NCI-H446 (cell line): ENCODE measurements around the gene DR1.
"Not testable (repeated sequence)": the region's sequence is repeated elsewhere in the genome, so short reads cannot be mapped to it uniquely, and the experiment has no call there.

Experiments used
- DNase-seq, 2 experiments: peaks; one replicate each; lab custom pipeline; 2025; lab: John Stamatoyannopoulos, UW

DR1 gene

GRCh38 chr1:93386268-93386667 is 40.6 kb downstream of the DR1 start:
- not testable (repeated sequence) for DNase-seq

GRCh38 chr1:93394514-93394913 is 48.8 kb downstream of the DR1 start:
- no peak for DNase-seq

- no peak for DNase-seq
Measured at GRCh38 chr1:93395195-93395594, 49.5 kb downstream of the DR1 start.

GRCh38 chr1:93399781-93400180 is 54.1 kb downstream of the DR1 start:
- DNase-seq: no peak

- no peak for DNase-seq
Measured at GRCh38 chr1:93408203-93408602, 62.5 kb downstream of the DR1 start.

GRCh38 chr1:93411000-93411399 is 65.3 kb downstream of the DR1 start:
- no peak for DNase-seq

- no peak for DNase-seq
Measured at GRCh38 chr1:93414749-93415148, 69.0 kb downstream of the DR1 start.

GRCh38 chr1:93415296-93415695 is 69.6 kb downstream of the DR1 start:
- no peak for DNase-seq

- no peak for DNase-seq
Measured at GRCh38 chr1:93416183-93416582, 70.5 kb downstream of the DR1 start.
